ENCODE data around the gene DYRK1A. TPM values are rescaled to one million over a fixed set of nuclear protein-coding genes. Genes with fewer than 3 reads are reported as not detected.

DYRK1A gene
- total RNA-seq, 1 experiment from 2014 or later: 49.3 TPM

GRCh38 chr21:37562920-37563640 is 196.5 kb downstream of the DYRK1A start:
- intact Hi-C loops (cut with micrococcal nuclease): loop anchor here (2.0 kb wide), 1 partner anchor 296 kb away; the partner anchor contains the start of gene VPS26C
- ChIA-PET CTCF (interaction anchor here (1.3 to 1.5 kb wide), 2 partner anchors 33 to 574 kb away, joined by 5 read pairs; no protein-coding TSS in a partner anchor), RAD21 (ENCODE audit: low non-redundant PET in 1 of 2, low total read pairs in 2 of 2, uncharacterized antibody in 2 of 2, unreplicated experiment in 2 of 2) (no interaction called here), POLR2A (interaction anchor here (0.8 to 1.1 kb wide), 2 partner anchors 9 to 11 kb away, joined by 3 read pairs; no protein-coding TSS in a partner anchor)
- peaks cover 0 to 5% of the 10 kb centered on the region in 2 experiments; a peak in 1 of 4 replicates for H3K9me3 ChIP-seq (ENCODE audit: control insufficient read depth in 1 of 2, insufficient read depth in 1 of 2, low read depth in 1 of 2, low read length in 2 of 2)
- TF ChIP-seq POLR2AphosphoS5 (IDR thresholded peaks at IDR 0.05; ENCODE audit: low read depth, low read length): no peak
- no peak for TF ChIP-seq ZBTB33 (IDR thresholded peaks at IDR 0.05; ENCODE audit: extremely low read depth, insufficient replicate concordance, low read length)
- no peaks in the 10 kb centered on the region for H3K36me3 ChIP-seq (ENCODE audit: control insufficient read depth in 1 of 2, insufficient read depth in 2 of 2, low read length in 2 of 2)
- H3K4me2 ChIP-seq (ENCODE audit: low read length): peak overlapping the region; percentile 100
- DNase-seq (ENCODE audit: low read depth, low spot score): no peak
- peak overlapping the region; percentile 69; the same call in 1 of the 2 replicates for H3K9ac ChIP-seq (ENCODE audit: low read length)
- H3K27me3 ChIP-seq (ENCODE audit: insufficient read depth, low read length): no peaks in the 10 kb centered on the region
- H3K4me3 ChIP-seq (replicated peaks in 1 of 2; ENCODE audit: low read depth in 1 of 2, low read length in 2 of 2): no peak overlapping the region
- no peaks in the 10 kb centered on the region for H3K79me2 ChIP-seq (ENCODE audit: insufficient read depth, low read length)
- no peak for ATAC-seq
- H4K20me1 ChIP-seq (ENCODE audit: insufficient read depth): no peaks in the 10 kb centered on the region
- peak overlapping the region; percentile 81 for H2AFZ ChIP-seq (ENCODE audit: low read depth, low read length, poor library complexity, severe bottlenecking)
- peaks cover 16 to 29% of the 10 kb centered on the region in 2 experiments for H3K4me1 ChIP-seq (ENCODE audit: control insufficient read depth in 1 of 2, insufficient read depth in 2 of 2, low read length in 2 of 2)
- peak overlapping the region; percentile 89 for H3K27ac ChIP-seq (ENCODE audit: low read depth, low read length)
- H3K9me2 ChIP-seq (ENCODE audit: insufficient read depth): no peaks in the 10 kb centered on the region
- no TSS peak for BruUV-seq (replicated peaks)
